Muscle layer of colon (tissue), 2 donors: ENCODE results near the gene EPOP.

Experiments used
- H3K27ac ChIP-seq: one replicate; pipeline ENCODE4 v1.7.0; 2013; ENCODE audit warnings: low read depth, mild to moderate bottlenecking, low read length, moderate library complexity
- H3K27me3 ChIP-seq, 2 donors: one replicate each; pipeline ENCODE4 v1.7.0; 2013; ENCODE audit warnings: low read length in 2 of 2, mild to moderate bottlenecking in 2 of 2; ENCODE audit not compliant: insufficient read depth in 2 of 2, control insufficient read depth in 1 of 2
- H3K36me3 ChIP-seq: one replicate; pipeline ENCODE4 v1.7.0; 2013; ENCODE audit warnings: mild to moderate bottlenecking, low read length; ENCODE audit not compliant: insufficient read depth
- H3K4me1 ChIP-seq: one replicate; pipeline ENCODE4 v1.7.0; 2013; ENCODE audit warnings: mild to moderate bottlenecking, low read length; ENCODE audit not compliant: insufficient read depth
- H3K4me3 ChIP-seq, 2 donors: one replicate each; pipeline ENCODE4 v1.7.0; 2013; ENCODE audit warnings: low read length in 2 of 2, low read depth in 1 of 2, mild to moderate bottlenecking in 1 of 2, moderate library complexity in 1 of 2
- H3K9ac ChIP-seq: one replicate; pipeline ENCODE4 v1.7.0; 2013; ENCODE audit warnings: low read length
- H3K9me3 ChIP-seq: one replicate; pipeline ENCODE4 v1.7.0; 2013; ENCODE audit warnings: mild to moderate bottlenecking, low read length
- donor health status: abdominal sarcoma.
- donor health status: Adenocarcinoma of cecum.

EPOP gene

DNA sequence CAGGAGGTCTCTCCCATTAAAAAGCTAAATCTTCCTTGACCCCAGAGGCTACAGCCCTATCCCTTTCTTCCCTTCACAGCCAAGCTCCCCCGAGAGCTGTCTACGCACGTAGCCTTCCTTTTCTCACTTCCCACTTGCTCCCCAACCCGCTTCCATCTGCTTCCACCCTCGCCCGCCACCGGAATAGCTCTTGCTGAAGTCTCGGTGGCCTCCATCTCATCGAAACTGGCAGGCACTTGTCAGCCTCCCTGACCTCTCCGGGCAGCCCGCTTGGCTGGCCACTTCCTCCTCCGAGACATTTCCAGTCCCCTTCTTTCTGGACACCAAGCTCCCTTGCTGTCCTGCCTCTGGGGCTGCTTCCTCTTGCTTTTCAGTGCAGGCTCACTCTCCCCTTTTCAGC lies 10.7 kb upstream of the EPOP start:
- Histone ChIP-seq H3K36me3 (no peaks in the 10 kb centered on the region), H3K9ac (no peak overlapping the region), H3K27ac (no peak overlapping the region), H3K9me3 (no peaks in the 10 kb centered on the region), H3K4me1 (no peaks in the 10 kb centered on the region), H3K4me3 (no peak overlapping the region), H3K27me3 (no peaks in the 10 kb centered on the region)

DNA sequence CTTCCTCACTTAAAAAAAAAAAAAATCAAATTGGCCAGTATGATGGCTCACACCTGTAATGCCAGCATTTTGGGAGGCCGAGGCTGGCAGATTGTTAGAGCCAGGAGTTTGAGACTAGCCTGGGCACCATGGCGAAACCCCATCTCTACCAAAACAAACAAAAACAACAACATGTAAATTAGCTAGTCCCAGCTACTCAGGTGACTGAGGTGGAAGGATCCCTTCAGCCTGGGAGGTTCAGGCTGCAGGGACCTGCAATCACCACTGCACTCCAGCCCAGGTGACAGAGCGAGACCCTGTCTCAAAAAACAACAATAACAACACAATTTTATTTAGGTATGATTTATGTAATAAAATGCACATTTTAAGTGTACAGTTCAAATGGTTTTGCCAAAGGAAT lies 6.3 kb upstream of the EPOP start:
- H3K27ac ChIP-seq, result no peak overlapping the region
- no peak overlapping the region for H3K9ac ChIP-seq
- no peaks in the 10 kb centered on the region for H3K9me3 ChIP-seq
- H3K36me3 ChIP-seq, result no peaks in the 10 kb centered on the region
- no peak overlapping the region for H3K4me3 ChIP-seq
- H3K4me1 ChIP-seq, result peaks cover 9% of the 10 kb centered on the region
- peaks cover 5 to 9% of the 10 kb centered on the region in 2 donors for H3K27me3 ChIP-seq

DNA sequence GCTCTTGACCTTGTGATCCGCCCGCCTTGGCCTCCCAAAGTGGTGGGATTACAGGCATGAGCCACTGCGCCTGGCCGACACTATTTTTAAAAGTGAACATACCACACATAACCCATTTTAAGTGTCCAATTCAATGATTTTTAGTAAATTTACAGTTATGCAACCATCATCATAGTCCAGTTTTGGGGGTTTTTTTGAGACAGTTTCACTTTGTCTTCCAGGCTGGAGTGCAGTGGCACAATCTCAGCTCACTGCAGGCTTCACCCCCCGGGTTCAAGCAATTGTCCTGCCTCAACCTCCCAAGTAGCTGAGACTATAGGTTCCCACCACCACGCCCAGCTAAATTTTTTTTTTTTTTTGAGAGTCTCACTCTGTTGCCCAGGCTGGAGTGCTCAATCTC lies 3.1 kb upstream of the EPOP start:
- Histone ChIP-seq H3K27ac (no peak overlapping the region), H3K27me3 (peaks cover 32 to 36% of the 10 kb centered on the region in 2 donors), H3K9ac (no peak overlapping the region), H3K4me1 (peaks cover 17% of the 10 kb centered on the region), H3K36me3 (no peaks in the 10 kb centered on the region), H3K4me3 (no peak overlapping the region), H3K9me3 (no peaks in the 10 kb centered on the region)

DNA sequence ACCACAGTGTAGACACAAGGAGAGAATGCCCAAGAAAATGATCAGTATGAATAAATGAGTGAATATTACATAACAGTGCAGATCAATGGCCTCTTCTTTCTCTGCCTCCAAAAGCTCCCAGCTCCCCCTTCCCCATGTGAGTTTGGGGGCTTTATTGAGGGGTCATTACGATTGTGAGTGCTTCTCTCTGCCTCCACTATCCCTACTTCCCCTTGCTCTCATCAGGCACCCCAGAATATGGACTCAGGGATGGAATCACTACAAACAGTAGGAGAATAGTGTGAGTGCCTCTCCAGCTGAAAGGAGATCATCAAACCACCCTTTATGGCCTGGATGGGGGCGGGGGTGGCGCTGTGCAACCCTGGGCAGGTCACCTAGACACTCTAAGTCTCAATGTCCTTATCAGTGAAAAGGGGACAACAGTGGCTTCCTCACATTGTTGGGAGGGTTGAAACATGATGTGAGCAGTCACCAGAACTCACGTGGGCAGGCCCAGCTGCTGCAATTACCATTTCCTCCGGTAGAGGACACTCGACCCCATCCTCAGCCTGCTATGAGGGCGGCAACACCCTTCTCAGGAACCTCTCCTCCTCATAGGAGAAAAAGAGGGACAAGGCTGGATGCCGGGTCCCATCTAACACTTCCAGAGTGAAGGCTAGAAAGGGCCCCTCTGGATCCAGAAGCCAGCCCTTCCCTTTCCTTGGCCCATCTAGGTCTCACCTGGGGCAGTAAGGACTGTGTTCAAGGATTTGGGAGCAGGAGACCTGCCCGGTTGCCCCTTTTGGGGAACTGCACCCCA lies 2.1 kb upstream of the EPOP start:
- Histone ChIP-seq H3K9ac (no peak overlapping the region), H3K4me1 (peaks cover 17% of the 10 kb centered on the region), H3K27me3 (peaks cover 38 to 43% of the 10 kb centered on the region in 2 donors), H3K4me3 (no peak overlapping the region), H3K27ac (no peak overlapping the region), H3K9me3 (no peaks in the 10 kb centered on the region), H3K36me3 (no peaks in the 10 kb centered on the region)

DNA sequence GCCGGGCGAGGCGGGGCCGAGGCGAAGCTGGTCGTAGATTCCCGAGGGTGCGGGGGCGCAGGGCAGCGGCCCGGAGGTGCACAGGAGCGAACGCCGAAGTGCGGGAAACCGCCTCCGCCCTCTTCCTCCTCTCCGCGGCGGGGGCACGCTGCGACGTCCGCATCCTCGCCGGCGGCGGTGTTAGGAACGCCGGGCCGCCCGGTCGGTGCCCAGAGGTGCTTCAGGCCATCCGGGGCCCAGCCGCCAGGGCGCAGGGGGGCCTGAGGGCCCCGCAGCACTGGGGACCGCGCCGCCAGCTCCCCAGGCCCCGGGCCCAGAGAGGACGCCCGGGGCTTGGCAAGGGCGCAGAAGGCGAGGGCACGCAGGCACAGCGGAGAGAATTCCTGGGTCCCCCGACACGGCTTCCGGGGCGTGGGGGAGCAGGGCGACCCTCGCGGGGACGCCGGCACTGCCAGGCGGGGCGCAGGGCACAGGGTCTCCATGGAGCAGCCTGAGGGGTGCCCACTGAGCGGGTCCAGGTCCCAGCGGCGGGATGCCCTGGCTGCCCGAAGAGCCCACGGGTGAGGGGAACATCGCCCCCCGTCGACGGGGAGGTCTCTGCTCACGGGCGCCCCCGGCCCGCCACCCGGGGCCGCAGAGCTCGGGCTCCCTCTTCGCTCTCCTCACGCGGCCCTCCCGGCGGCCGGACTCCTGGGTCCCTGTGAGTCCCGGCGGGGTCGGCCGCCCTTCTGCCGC lies 576 bp downstream of the EPOP start:
- H3K9me3 ChIP-seq, result no peaks in the 10 kb centered on the region
- H3K4me1 ChIP-seq, result peaks cover 17% of the 10 kb centered on the region
- H3K27me3 ChIP-seq, result peaks cover 44 to 59% of the 10 kb centered on the region in 2 donors
- H3K9ac ChIP-seq, result no peak overlapping the region
- peak overlapping the region in 1 of 2 donors; percentile 55 for H3K4me3 ChIP-seq
- no peaks in the 10 kb centered on the region for H3K36me3 ChIP-seq
- no peak overlapping the region for H3K27ac ChIP-seq

DNA sequence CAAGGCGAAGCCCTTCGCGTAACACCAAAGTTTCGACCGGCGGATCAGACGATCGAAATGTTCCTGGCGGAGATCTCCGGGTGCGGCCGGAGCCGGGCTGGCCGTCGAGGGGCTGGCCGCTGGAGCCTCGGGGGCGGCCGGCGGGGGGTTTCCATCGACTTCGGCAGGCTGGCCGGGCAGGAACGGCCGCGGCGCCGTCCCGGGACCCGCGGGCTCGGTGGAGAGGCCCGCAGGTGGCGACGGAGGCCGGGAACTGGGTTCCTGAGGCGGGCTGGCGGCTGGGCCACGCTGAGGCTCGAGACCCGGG lies 1.1 kb downstream of the EPOP start:
- H3K4me1 ChIP-seq, result peaks cover 17% of the 10 kb centered on the region
- no peak overlapping the region for H3K9ac ChIP-seq
- H3K36me3 ChIP-seq, result no peaks in the 10 kb centered on the region
- H3K27ac ChIP-seq, result no peak overlapping the region
- H3K27me3 ChIP-seq, result peaks cover 44 to 64% of the 10 kb centered on the region in 2 donors
- no peaks in the 10 kb centered on the region for H3K9me3 ChIP-seq
- no peak overlapping the region for H3K4me3 ChIP-seq

DNA sequence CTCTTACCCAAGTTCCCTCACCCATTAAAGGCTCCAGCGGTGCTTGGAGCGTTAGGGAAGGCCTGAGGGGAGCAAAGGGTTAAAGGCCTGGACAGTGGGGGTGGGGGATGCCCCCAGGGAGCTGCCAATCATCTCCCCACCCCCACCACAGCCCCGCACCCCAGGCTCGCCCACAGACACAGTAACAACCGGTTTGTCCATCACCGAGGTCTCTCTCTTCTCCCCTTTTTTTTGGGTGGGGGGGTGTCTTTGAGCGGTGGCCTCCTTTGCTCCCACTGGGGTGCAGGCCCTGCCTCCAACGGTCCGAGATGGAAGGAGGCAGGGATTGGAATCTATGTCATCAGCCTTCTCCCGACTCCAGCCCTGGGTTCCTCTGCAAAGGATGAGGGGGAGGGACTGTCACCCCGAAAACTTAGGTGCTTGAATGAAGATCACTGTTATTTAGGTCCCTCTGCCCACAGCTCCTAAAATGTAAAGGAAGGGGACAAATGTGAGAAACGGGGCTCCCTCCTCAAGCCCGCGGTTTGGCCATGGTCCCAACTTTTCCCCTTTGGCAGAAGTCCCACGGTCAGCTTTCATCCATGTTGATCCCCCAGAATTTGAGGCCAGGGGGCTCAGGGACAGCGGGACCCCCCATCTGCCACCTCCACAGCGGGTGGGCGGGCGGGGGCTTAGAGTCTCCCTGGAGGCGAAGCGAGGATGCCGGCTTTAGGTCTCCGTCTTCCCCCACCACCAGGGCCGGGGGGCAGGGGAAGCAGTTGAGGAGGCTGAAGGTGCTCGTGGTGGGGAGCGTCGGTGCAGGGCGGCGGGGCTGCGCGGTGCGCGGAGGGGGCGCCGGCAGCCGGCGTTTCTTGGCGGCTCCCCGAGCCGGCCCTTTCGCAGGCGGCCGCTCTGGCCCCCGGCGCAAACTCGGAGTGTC lies 1.7 kb downstream of the EPOP start:
- Histone ChIP-seq H3K27me3 (peaks cover 44 to 65% of the 10 kb centered on the region in 2 donors), H3K9ac (no peak overlapping the region), H3K27ac (no peak overlapping the region), H3K4me1 (peaks cover 17% of the 10 kb centered on the region), H3K4me3 (no peak overlapping the region), H3K36me3 (no peaks in the 10 kb centered on the region), H3K9me3 (no peaks in the 10 kb centered on the region)

DNA sequence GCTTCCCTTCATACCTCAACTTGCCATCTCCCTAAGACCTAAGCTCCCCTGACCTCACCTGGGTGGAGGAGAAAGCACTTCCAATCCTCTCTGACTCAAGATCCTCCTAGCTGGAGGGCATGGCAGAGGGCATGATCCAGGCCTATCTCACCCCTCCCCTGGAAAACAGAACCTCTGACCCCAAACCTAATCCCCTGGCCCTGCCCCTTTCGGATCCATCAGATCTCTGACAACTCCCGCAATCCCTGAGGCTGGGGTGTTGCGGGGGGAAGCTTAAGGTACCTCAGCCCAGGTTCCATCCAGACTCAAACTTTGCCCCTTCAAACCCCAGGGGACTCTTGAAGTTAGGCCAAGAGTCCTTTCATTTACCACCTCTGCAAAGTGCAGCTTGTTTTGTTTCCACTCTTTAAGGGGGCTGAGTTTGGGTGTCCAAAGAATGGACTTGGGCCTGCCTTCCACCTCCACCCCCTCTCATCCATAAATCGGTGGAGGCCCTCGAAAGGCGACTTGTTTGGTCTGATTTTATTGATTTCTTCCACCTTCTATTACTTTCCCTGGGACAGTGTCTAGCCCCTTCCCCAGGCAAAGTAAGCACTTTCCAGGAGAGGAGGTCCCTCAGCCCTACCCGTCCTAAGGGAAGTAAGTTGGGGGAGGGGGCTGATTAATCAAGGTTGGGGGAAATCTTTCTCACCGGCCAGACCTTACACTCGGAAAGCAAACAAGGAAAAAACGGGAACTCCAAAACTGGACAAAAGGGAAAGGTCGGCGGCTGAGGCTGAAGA lies 2.6 kb downstream of the EPOP start:
- Histone ChIP-seq H3K27me3 (peaks cover 44 to 65% of the 10 kb centered on the region in 2 donors), H3K4me3 (no peak overlapping the region), H3K9ac (no peak overlapping the region), H3K4me1 (peaks cover 14% of the 10 kb centered on the region), H3K36me3 (no peaks in the 10 kb centered on the region), H3K27ac (no peak overlapping the region), H3K9me3 (no peaks in the 10 kb centered on the region)

DNA sequence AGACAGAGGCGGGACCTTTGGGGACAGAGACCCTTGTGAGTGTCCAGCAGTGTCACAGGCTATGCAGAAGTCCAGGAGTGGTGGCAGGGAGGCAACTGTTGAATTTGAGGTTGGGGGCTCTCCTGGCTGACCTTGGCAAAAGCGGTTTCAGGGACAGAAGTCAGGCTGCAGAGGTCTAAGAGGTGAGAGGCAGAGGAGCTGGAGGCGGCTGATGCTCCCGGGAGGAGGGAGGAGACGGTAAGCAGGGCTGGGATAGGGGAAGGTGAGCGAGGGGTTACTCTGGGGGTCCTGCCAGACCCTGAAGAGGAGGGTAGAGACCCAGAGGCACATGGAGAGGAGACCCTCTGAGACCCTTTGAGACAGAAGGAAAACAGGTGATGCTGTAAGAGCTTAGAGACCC lies 5.2 kb downstream of the EPOP start:
- Histone ChIP-seq H3K9ac (no peak overlapping the region), H3K9me3 (no peaks in the 10 kb centered on the region), H3K36me3 (no peaks in the 10 kb centered on the region), H3K27ac (no peak overlapping the region), H3K27me3 (peaks cover 24 to 45% of the 10 kb centered on the region in 2 donors), H3K4me3 (no peak overlapping the region), H3K4me1 (no peaks in the 10 kb centered on the region)

DNA sequence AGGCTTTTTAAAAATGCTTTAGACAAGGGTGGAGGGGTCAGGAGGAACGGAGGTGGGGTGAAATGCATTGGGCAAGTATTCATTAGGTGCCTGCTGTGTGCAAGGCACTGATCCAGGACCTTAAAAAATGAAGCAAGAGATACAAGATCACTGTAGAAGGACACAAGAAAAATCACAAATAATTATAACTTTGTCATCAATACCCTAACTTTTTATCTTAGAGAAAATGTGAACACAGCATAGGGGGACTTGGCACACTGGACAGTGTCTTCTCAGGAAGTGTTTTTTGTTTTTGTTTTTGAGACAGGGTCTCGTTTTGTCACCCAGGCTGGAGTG lies 7.0 kb downstream of the EPOP start:
- H3K27ac ChIP-seq, result no peak overlapping the region
- no peaks in the 10 kb centered on the region for H3K36me3 ChIP-seq
- no peaks in the 10 kb centered on the region for H3K9me3 ChIP-seq
- H3K4me3 ChIP-seq, result no peak overlapping the region
- H3K27me3 ChIP-seq, result peaks cover 11 to 33% of the 10 kb centered on the region in 2 donors
- no peaks in the 10 kb centered on the region for H3K4me1 ChIP-seq
- no peak overlapping the region for H3K9ac ChIP-seq
